NCI-H774 (cell line): ENCODE results near the gene DCAF15.
A peak's percentile ranks its signal among the peaks of the same experiment; 100 is the strongest.

Experiments
- DNase-seq: peaks from one replicate; lab custom pipeline; 2025; lab: John Stamatoyannopoulos, UW

The DCAF15 gene

DNA sequence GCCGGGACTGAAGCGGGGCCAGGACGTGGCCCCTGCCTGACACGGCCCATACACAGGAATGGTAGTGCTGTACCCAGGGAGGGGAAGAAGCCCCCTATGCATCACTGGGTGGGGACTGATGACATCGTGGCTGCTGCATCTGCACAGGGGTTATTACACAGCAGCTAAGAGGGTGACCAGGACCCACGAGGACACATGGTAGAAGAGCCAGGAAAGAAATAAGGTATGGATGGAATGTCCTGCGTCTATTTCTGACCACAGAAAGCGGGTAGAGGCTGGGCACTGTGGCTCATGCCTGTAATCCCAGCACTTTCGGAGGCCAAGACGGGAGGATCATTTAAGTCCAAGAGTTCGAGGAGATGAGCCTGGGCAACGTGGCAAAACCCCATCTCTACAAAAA is 24.1 kb downstream of the DCAF15 start:
- no peak for DNase-seq

DNA sequence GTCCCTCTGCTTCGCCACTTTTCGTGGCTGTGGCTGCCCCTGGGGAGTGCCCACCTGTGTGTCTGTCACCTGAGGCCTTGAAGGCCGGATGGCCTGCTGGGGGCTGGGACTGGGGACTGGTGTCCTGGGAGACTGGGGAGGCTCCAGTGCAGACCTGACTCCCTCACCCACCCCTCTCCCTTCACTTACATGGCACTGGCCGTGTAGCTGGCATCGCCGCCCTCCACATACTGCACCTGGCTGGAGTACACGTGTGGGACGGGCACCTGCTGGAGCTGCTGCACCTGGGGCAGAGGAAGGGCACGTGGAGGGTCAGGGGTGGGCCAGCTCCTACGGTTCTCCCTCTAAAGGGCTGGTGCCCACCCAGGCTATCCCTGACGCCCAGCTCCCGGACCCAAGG is 25.5 kb downstream of the DCAF15 start:
- DNase-seq = no peak

DNA sequence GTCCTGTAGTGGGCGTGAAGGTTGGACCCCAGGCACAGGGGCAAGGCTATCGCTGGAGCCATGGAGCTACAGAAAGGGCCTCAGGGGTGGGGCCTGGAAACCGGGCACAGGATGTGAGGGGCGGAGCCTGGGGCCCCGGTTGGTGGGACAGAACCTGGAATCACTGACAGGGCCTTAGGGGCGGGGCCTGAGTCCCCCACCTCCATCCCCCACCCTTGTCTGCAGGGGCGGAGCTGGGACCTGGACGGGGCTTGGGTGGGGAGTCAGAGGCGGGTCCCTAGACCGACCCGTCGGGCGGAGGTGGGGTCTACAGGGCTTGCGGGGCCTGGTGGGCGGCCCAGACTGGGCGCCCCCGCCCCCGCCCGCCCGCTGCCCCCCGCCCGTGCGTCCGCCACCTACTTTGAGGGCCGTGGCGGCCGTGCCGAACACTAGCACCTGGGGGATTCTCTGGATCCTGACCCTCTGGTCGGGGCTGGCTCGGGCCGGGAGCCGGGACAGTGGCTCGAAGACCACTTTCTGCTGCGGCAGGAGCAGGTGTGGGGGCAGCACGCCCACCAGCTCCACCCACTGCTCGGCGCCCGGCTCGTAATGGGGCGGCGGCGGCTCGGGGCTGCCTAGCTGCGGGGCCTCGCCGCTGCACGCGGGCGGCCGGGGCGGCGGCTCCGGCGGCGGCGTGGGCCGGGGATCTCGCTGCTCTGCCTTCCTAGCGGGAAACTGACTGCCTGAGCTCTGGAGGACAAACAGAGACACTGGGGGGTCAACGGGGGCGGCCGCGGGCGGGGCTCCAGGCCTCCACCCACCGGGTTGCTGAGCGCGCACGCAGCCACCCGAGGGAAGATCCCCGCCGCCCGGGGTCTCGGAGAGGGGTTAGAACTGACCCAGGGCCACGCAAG is 26.3 kb downstream of the DCAF15 start:
- peak; percentile 63 for DNase-seq

DNA sequence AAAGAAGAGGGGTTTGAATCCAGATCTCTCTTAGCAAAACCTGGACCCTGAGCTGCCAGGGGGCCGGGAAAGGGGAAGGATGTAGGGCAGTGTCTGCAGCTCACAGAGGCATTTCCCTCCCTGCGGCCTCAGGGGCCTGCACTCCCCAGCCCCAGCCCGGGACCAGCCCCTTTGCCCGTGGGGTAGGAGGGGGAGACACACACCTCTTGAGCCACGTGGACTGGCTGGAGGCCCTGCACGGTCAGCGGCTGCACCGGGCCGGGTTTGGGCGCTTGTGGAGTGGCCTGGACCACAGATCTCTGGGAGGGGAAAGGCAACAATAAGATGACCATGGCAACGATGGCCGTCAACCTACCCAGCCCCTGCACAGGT is 26.9 kb downstream of the DCAF15 start:
- DNase-seq = no peak

DNA sequence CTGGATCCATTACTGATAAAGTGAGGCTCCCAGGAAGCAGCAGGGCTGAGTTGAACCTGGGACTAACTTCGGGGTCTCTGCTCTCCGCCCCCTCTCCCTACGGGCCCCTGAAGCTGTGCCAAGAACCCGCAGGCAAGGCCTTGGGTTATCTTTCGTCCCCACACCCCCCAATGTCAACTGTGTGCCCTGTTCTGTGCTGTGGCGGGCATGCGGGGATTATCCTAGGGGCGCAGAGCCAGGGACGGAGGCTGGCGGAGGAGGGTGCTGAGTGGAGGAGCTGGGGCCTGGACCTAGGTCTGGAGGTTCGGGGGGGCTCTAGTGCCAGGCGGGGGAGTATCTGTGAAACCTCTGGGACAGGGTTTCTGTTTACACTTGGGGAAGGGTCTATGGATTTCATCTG is 27.4 kb downstream of the DCAF15 start:
- DNase-seq = no peak

DNA sequence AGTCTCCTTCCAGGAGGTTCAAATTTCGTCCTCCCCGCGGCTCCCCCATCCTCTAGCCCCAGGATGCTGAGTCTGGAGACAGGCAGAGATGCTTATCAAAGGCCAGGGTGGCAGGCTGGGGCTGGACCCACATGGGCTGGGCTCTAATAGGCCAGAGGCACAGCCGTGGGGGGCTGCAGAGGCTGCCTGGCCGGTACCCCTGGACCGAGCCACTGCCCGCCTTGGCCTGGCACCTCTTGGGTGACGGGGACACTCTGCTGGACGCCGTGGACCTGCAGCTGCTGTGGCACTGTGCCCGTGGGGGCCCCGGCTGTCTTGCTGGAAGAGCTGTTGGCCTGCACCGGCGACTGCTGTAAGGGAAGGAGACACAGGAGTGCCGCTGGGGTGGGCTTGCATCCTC is 28.0 kb downstream of the DCAF15 start:
- no peak for DNase-seq

DNA sequence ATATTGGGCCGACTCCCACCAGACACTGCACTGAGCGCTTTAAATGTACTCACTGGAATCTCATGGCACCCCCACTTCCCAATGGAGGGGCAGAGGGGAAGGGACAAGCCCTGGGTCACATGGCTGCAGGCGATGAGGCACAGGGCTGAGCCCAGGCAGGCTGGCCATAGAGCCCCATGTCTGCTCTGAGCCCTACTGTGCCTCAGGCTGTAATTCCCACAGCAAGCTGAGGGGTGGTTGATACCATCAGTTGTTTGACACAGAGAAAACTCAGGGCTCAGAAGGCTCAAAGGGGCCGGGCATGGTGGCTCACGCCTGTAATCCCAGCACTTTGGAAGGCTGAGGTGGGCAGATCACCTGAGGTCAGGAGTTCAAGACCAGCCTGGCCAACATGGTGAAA is 28.7 kb downstream of the DCAF15 start:
- no peak for DNase-seq

DNA sequence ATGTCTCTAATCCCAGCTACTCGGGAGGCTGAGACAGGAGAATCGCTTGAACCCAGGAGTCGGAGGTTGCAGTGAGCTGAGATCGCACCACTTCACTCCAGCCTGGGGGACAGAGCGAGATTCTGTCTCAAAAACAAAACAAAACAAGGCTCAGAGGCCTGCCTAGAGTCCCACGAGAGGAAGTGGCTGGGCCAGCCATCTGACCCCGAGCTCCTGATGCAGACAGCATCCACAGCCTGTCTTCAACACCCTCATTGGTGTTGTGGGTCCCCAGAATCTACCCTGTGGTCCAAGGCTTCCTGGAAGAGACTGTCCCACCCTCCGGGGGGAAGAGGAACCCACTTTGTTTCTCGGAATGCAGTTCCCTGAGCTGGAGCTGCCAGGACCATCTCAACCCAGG is 29.2 kb downstream of the DCAF15 start:
- no peak for DNase-seq

DNA sequence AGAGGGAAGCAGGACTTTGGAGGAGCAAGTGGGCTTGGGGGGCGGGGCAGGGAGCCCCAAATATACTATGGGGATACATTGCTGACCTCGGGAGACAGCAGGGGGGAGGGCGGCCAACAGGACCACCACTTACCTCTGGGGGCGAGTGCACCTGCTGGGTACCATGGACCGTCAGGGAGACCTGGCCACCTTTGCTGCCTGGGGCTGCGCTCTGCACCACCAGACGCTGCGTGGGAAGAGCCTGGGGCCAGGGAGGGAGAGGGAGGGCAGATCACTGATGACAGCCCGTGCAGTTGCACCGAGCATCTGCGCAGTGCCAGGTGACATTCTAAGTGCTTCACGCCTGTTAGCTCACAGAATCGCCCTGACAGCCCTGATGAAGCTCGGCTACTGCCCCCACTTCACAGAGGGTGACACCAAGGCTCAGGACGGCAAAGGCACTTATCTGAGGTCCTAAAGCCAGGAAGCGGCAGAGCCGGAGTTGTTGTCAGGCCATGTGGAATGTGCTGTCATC is 29.7 kb downstream of the DCAF15 start:
- no peak for DNase-seq

DNA sequence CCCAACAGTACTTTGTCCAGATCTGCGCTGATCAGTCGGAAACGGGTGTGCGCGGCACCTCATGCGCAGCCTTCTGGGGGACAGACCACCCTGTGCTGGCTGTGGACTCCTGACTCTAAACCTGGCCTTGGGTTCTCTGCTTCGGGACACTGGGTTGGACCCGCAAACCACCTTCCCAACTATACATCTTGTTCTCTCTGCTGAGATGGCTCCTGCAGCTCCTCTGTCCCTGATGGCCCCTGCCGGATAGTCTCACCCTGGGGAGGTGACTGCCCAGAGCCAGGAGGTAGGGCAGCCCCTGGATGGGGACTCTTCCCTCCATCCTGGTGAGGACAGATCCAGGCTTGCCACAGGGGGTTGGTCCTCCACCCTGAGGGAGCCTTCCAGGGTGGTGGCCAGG is 30.5 kb downstream of the DCAF15 start:
- DNase-seq = no peak

DNA sequence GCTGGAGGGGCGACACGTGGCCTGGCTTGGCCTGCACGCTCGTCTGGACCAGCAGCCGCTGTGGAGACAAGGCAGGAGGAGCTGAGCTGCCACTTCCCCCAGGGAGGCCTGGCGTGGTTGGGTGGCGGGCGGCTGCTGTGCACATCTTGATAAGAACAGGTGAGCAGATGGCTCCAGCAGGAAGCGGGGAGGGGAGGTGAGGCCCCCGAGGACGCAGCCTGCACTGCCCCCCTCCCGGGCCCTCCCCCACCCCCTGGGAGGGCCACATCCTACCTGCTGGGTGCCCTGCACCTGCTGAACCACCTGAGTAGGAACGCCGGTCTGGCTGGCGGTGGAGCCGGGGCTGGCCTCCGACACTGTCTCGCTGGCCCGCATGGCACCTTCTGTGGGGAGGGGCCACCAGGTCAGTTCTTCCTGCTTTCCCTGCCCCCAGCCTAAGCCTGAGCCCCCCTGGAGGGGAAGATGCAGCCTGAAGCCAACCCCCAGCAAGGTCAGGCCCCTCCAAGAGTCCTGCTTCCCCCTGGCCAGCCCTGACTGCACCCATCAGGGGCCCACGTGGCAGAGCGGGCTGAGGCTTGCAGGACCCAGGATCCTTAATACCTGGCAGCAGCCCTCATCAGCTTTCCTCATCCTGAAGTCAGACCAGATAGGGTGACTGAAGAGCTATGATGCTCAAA is 31.0 kb downstream of the DCAF15 start:
- DNase-seq = no peak

DNA sequence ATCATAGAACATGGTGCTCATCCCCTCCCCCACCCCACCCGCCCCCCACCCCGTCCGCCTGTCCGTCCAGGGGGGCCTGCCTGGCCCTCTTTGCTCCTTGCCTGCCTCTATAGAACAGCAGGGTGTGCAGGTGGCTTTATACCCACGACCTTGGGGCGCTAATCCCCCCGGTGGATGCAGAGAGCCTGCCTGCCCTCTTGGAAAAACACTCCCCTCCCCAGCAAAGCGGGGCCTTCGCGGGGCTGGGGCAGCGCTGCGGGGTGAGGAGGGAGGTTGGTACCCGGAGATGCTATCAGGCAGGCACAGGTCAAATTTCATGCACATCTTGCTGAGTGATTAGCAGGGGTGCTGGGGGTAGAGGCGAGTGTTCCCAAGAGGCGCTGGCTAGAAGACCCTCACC is 31.9 kb downstream of the DCAF15 start:
- DNase-seq = no peak

DNA sequence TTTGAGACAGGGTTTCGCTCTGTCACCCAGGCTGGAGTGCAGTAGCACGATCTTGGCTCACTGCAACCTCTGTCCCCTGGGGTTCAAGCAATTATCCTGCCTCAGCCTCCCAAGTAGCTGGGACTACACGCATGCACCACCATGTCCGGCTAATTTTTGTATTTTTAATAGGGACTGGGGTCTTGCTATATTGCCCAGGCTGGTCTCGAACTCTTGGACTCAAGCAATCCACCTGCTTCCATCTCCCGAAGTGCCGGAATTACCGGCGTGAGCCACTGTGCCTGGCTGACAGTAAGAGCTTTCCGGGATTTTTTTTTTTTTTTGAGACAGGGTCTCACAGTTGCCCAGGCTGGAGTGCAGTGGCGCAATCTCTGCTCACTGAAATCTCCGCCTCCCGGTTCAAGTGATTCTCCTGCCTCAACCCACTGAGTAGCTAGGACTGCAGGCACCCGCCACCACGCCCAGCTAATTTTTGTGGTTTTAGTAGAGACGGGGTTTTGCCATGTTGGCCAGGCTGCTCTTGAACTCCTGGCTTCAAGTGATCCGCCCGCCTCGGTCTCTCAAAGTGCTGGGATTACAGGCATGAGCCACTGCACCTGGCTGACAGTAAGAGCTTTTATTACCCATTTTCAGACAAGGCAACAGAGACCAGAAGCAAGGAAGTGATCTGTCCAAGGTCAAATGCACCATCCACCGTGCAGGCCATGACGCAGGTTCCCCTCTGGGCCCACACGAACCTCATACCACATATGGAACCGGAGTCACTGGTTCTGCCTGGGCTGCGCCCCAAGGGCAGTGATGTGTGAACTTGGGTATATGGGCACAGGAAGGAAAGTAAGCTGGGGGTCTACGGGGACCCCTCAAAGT is 32.8 kb downstream of the DCAF15 start:
- no peak for DNase-seq

DNA sequence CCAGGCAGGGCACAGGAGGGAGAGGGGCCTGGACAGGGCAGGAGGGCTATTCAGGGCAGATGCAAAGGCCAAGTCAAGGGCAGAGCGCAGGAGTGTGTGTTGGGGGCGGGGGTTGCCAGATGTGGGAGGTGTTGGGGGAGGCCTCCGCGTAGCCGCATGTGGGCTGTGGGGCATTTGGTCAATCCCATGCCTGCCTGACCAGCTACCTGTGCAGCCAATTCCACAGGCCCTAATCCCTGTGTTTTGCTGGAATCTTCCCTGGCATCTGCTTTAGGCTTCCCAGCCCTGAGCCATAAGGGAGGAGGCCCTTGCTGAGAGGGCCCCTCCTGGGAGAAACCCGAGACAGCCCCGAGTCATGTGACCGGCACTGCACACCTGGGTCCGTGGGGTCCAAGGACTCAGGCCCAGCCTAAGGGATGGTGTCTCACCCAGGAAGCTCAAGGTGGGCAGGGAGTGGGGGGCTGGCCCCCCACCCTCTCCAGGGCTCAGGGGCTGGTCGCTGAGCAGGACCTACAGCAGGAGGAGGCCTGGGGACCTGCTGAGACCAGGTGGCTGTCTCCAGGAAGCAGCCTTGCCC is 33.5 kb downstream of the DCAF15 start:
- DNase-seq = no peak

DNA sequence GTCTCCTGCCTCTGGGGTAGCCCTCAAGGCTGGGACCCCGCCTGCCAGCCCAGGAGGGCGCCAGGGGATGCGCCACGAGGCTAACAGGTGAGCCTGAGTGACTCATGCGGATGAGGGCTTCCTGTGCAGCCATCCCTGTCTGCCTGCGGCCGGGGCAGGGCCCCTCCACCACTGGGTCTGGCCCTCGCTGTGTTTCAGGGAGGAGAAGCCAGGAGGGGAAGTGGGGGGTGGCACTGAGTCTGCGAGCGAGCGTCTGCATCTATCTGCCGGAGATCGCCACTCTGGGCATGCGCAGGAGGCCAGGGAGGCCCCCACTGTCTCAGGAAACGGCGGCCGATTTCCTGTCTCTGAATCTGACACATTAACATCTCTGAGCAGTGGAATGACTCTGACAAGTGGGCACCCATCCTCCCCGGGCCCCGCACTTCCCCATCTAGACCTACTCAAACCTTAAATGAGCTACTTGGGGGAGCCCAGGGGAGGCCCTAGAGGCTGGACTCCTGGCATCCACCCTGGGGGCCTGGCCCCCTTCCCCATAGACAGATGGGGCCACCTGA is 34.1 kb downstream of the DCAF15 start:
- no peak for DNase-seq

DNA sequence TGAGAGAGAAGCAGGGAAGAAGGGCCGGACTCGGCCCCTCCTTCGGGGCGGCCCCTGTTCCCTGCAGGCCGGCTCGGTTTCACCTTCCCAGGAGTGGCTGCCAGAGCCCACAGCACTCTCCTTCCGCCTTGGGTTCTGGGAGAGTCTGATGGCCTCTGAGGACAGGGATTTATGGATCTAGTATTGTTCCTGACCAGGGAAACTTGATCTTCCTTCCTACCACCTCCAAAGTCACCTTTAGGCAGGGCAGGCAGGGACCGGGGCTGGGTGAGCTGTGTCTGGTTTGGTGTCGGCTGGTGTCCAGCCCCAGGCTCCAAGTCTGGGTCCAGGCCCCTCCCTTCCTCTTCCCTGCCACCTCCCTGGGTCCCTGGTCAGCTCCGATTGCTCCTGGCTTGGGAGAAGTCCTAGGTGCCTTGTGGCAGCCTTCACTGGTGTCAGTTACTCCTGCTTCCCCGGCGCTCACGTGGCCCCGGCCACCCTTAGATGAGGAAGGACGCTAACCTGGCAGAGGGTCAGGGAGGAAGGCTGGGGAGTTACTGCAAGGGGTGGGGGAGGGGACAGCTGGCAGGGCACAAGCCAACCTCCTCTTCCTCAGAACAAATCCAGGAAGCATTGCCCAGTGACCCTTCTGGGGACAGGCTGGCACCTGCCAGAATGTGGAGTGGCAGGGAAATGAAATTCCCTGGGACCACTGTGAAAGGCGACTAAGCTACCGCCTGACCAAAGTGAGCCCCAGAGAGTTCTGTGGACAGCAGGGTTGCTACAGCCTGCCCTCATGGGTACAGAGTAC is 35.0 kb downstream of the DCAF15 start:
- no peak for DNase-seq

DNA sequence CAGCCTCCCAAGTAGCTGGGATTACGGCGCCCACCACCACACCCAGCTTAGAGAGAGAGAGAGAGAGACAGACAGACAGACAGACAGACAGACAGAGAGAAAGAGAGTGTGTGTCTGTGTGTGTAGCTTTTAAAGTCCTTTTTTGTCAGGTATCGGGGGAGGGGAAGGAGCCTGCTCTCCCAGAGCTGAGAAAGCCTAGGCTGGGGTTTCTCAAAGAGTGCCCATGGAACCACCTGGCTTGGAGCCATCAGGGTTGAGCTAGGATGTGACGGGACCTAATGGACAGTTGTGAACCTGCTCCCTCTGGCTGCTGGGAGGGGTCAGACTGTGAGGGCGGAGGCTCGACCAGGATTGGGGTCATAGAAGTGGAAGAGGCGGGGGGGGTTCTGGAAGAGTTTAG is 37.2 kb downstream of the DCAF15 start:
- no peak for DNase-seq

DNA sequence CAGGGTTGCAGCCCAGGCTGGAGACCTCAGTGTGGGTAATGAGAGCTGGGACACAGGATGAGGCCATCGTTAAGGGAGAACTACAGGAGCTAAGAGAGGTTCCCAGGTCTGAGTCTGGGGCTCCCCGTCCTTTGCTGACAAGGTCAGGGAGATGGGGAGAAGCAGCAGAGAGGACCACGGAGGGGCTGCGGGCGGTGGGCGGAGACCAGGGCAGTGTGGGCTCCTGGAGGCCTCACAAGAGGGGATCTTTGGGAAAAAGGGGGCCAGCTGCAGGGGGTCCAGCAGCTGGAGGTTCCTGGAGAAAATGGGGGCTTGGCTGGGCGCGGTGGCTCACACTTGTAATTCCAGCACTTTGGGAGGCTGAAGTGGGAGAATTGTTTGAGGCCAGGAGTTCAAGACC is 37.8 kb downstream of the DCAF15 start:
- DNase-seq = no peak

DNA sequence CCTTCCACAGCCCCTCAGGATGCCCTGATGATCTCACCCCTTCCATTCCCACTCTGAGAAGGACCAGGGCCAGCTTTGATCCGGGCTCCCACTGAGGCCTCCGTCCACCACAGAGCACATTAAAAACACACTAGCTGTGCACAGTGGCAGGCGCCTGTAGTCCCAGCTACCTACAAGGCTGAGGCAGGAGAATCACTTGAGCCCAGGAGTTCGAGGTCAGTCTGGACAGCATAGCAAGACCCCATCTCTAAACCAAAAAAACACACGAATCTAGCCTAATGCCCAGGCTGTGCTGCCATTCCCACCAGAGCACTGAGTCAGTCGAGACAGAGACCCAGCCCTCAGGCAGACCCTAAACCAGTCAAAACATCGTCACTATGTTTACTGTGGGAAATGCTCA is 39.7 kb downstream of the DCAF15 start:
- no peak for DNase-seq

DNA sequence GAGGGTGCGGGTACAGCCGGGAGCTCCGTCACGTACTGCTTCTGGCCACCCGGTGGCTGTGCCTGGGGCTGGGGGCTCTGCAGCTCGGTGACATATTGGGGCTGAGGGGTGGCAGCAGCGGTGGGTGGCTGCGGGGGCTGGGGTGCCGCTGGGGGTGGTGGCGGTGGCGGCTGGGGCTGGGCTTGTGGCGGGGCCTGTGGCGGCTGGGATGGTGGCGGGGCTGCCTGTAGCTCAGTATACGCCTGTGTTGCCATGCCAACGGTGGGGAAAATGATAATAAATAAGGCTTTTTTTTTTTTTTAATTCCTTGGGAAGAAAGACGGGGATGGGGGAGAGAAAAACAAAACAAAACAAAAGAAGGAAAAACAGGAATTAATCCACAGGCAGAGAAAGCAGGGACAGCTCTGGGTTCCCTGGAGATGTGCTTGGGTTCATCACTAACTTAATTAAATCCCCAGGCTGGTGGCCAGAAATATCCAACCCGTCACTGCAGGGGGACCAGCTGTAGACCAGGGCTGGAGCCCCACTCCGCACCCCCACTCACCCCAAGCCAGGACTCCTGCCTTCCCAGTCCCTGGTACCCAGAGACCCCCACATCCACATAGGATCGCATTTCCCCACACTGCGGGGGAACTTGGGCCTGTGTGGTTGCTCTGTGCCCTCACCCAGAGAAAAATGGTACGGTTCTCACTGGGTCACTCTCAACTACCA is 41.4 kb downstream of the DCAF15 start:
- no peak for DNase-seq
